K562 (cell line): ENCODE data around the gene SCAPER. TPM values are rescaled to one million over a fixed set of nuclear protein-coding genes. Genes with fewer than 3 reads are reported as not detected.

ENCODE experiments used
- ATAC-seq: fragments of 200-7000 bp; cut with Tn5 transposase; 3 replicates; pipeline ENCODE4 v1.9.1; 2020; ENCODE audit warnings: moderate library complexity
- BruUV-seq: library from RNA; stranded (reverse); fragments of 400-500 nt; replicated peaks from 2 replicates; lab custom pipeline; 2021; lab: Mats Ljungman, UMichigan
- CTCF ChIA-PET: fragments of 300-600 bp; formaldehyde crosslinking; extraction: SDS; loops from one replicate; lab custom pipeline; 2021; ENCODE audit warnings: low intra/inter-chr PET ratio; lab: Yijun Ruan, JAX
- POLR2A ChIA-PET: fragments of 300-600, 350-650 bp; sonication (Branson Sonifier 250); formaldehyde crosslinking; extraction: SDS; loops from one replicate; lab custom pipeline; 2021; ENCODE audit warnings: antibody characterized with exemption, inconsistent platforms; lab: Yijun Ruan, JAX
- DNase-seq, 4 experiments: peaks; one replicate each; pipeline versions ENCODE4 v3.0.0 to v3.0.0-alpha.2; 2011 to 2018; ENCODE audit warnings: low spot score in 3 of 4, mixed read lengths in 3 of 4; ENCODE audit errors: extremely low read depth in 1 of 4
- FAIRE-seq: peaks from 2 replicates; lab custom pipeline; 2011; peaks lifted over from hg19 to GRCh38; lab: Jason Lieb, UNC
- H2AFZ ChIP-seq: 2 replicates; pipeline ENCODE4 v1.6.0; 2011; ENCODE audit warnings: low read depth, low read length, control low read depth, inconsistent platforms
- H3K27ac ChIP-seq: fragments of 200-600 bp; 3 replicates; pipeline ENCODE4 v1.8.0; 2011; ENCODE audit warnings: low read depth, mild to moderate bottlenecking, control low read depth, inconsistent platforms, low read length, moderate library complexity, mixed read lengths; ENCODE audit errors: extremely low read depth
- H3K27me3 ChIP-seq, 2 experiments: fragments of 300-600 bp in 1 of 2; 2 replicates in 1 of 2; 3 replicates in 1 of 2; pipeline versions ENCODE4 v1.6.0 to v1.8.0; 2011; ENCODE audit warnings: inconsistent platforms in 2 of 2, low read length in 2 of 2, mild to moderate bottlenecking in 1 of 2, mixed read lengths in 1 of 2, moderate library complexity in 1 of 2; ENCODE audit not compliant: control insufficient read depth in 2 of 2, insufficient read depth in 2 of 2
- H3K36me3 ChIP-seq: fragments of 300-600 bp; 3 replicates; pipeline ENCODE4 v1.8.0; 2011; ENCODE audit warnings: mild to moderate bottlenecking, low read length, inconsistent platforms; ENCODE audit not compliant: control insufficient read depth, insufficient read depth
- H3K4me1 ChIP-seq, 2 experiments: fragments of 200-600 bp in 1 of 2; replicated peaks in 1 of 2; 2 replicates in 1 of 2; 3 replicates in 1 of 2; pipeline versions ENCODE4 v1.5.1 to v1.8.0; 2011; ENCODE audit warnings: inconsistent platforms in 2 of 2, low read length in 2 of 2, mild to moderate bottlenecking in 1 of 2, mixed read lengths in 1 of 2, moderate library complexity in 1 of 2; ENCODE audit not compliant: control insufficient read depth in 2 of 2, insufficient read depth in 2 of 2
- H3K4me2 ChIP-seq: 2 replicates; pipeline ENCODE4 v1.6.1; 2011; ENCODE audit warnings: low read length, control low read depth, inconsistent platforms, mixed read lengths; ENCODE audit not compliant: insufficient read depth
- H3K4me3 ChIP-seq: fragments of 200-600 bp; sonication (generic), shearing (Covaris generic); 2 replicates; pipeline ENCODE4 v1.5.1; 2016; ENCODE audit warnings: control low read depth, inconsistent platforms
- H3K79me2 ChIP-seq: fragments of 200-600 bp; 3 replicates; pipeline ENCODE4 v1.8.0; 2011; ENCODE audit warnings: low read length, inconsistent platforms; ENCODE audit not compliant: control insufficient read depth, insufficient read depth
- H3K9ac ChIP-seq, 2 experiments: 2 replicates each; pipeline versions ENCODE4 v1.6.0 to v1.6.1; 2011; ENCODE audit warnings: low read depth in 2 of 2, low read length in 2 of 2, control low read depth in 1 of 2, inconsistent platforms in 1 of 2, mild to moderate bottlenecking in 1 of 2, mixed read lengths in 1 of 2; ENCODE audit not compliant: insufficient read depth in 1 of 2
- H3K9me1 ChIP-seq: one replicate; pipeline ENCODE4 v1.6.0; 2011; ENCODE audit warnings: inconsistent platforms, mild to moderate bottlenecking, low read length, moderate library complexity; ENCODE audit not compliant: control insufficient read depth, insufficient read depth
- H3K9me3 ChIP-seq: replicated peaks from 2 replicates; pipeline ENCODE4 v1.5.1; 2011; ENCODE audit warnings: low read depth, low read length, inconsistent platforms; ENCODE audit not compliant: control insufficient read depth, insufficient read depth
- H4K20me1 ChIP-seq: replicated peaks from 2 replicates; pipeline ENCODE4 v1.6.1; 2011; ENCODE audit warnings: low read length, inconsistent platforms, mixed read lengths; ENCODE audit not compliant: control insufficient read depth, insufficient read depth
- BRCA1 ChIP-seq, 2 experiments: fragments of 450-650 bp in 1 of 2; sonication (generic) in 1 of 2; formaldehyde crosslinking in 1 of 2; IDR thresholded peaks; 2 replicates each; pipeline versions ENCODE4 v1.5.0 to v1.6.1; 2017 to 2020; ENCODE audit warnings: mild to moderate bottlenecking in 1 of 2, missing genetic modification reagents in 1 of 2
- EWSR1 ChIP-seq: fragments of 450-650 bp; IDR thresholded peaks from 2 replicates; pipeline ENCODE4 v1.6.1; 2018; ENCODE audit warnings: borderline replicate concordance, mild to moderate bottlenecking, low read depth, moderate library complexity; ENCODE audit not compliant: partially characterized antibody
- NFRKB ChIP-seq: fragments of 450-650 bp; IDR thresholded peaks from 2 replicates; pipeline ENCODE4 v1.6.1; 2016; ENCODE audit warnings: low read depth
- PTTG1 ChIP-seq: fragments of 450-650 bp; IDR thresholded peaks from 2 replicates; pipeline ENCODE4 v1.6.1; 2016; ENCODE audit warnings: low read depth, mild to moderate bottlenecking, missing genetic modification characterization, missing compliant biosample characterization
- REST ChIP-seq, 2 experiments: fragments of 450-650 bp; formaldehyde crosslinking in 1 of 2; IDR thresholded peaks; 2 replicates each; pipeline versions ENCODE4 v1.4.0 to v1.6.1; 2014 to 2020; ENCODE audit warnings: mild to moderate bottlenecking in 2 of 2, borderline replicate concordance in 1 of 2, low read depth in 1 of 2
- USF1 ChIP-seq: sonication (generic); formaldehyde crosslinking; IDR thresholded peaks from 2 replicates; pipeline ENCODE4 v1.9.0; 2022; ENCODE audit warnings: mild to moderate bottlenecking, missing genetic modification reagents
- ZBTB34 ChIP-seq: fragments of 250-450 bp; sonication (Bioruptor Pico); IDR thresholded peaks from 2 replicates; pipeline ENCODE4 v1.8.0; 2021; ENCODE audit warnings: mild to moderate bottlenecking, moderate library complexity
- ZNF24 ChIP-seq: fragments of 450-650 bp; IDR thresholded peaks from 2 replicates; pipeline ENCODE4 v1.6.1; 2016
- WGBS: fragments of 100-300 bp; shearing (Covaris generic); methylation state at CpG from one replicate; pipeline ENCODE4 v1.1.6; 2016; ENCODE audit warnings: low coverage, mixed read lengths; ENCODE audit not compliant: insufficient coverage; ENCODE audit errors: missing lambda C conversion rate; 5-methylcytosine and 5-hydroxymethylcytosine counted together
- in situ Hi-C: fragments of 300-500 bp; cut with MboI; formaldehyde crosslinking; loops from 4 replicates; pipeline ENCODE4 v1.15.0; 2018; ENCODE audit warnings: inconsistent platforms, mixed read lengths
- intact Hi-C: fragments of 100-400 bp; cut with micrococcal nuclease; formaldehyde crosslinking; loops from 2 replicates; pipeline ENCODE4 v1.14.2; 2022
- polyA plus RNA-seq, 8 experiments: library from polyadenylated mRNA; depleted of rRNA in 4 of 8; stranded (reverse) in 5 of 8; unstranded in 3 of 8; fragments of >200 nt; fragmentation: Nextera tagmentation in 2 of 8; fragmentation: Illumina TruSeq in 1 of 8; extraction: Ambion mirVana in 2 of 8; extraction: Trizol in 1 of 8; gene quantifications; 2 replicates each; pipeline versions ENCODE4 v1.2.1 to v1.2.3, GENCODE V29; 2011 to 2014; ENCODE audit warnings: inconsistent platforms in 1 of 8, missing spikeins in 1 of 8
- total RNA-seq, 7 experiments: library from RNA; depleted of rRNA in 6 of 7; stranded (reverse); fragments of >200 nt in 6 of 7; fragmentation: Illumina TruSeq in 2 of 7; extraction: Trizol in 2 of 7; gene quantifications; 2 replicates each; pipeline versions ENCODE4 v1.2.1 to v1.2.3, GENCODE V29; 2011 to 2021; ENCODE audit warnings: low replicate concordance in 1 of 7

SCAPER gene
- total and polyA plus RNA-seq, 9 of the 15 experiments (the other 6 are each of a cell fraction or from before 2014, with no cell fraction given): 1.3 to 5.7 (median 3.2) TPM

- intact Hi-C loops: no loop called here
- CTCF ChIA-PET: interaction anchor here (0.5 to 1.6 kb wide), 5 partner anchors 24 to 784 kb away, joined by 3 to 4 read pairs (median 3); no protein-coding TSS in a partner anchor
- FAIRE-seq: peak; percentile 75
- TF ChIP-seq EWSR1: no peak
- TF ChIP-seq REST (IDR thresholded peaks at IDR 0.05; ENCODE audit: borderline replicate concordance): peak; percentile 17; the same call in 1 of the 2 replicates
- no peak for TF ChIP-seq REST (CRISPR knock-in tag; IDR thresholded peaks at IDR 0.05; ENCODE audit: low read depth)
- TF ChIP-seq BRCA1 (IDR thresholded peaks at IDR 0.05): no peak
- no peak for TF ChIP-seq BRCA1 (CRISPR knock-in tag; IDR thresholded peaks at IDR 0.05)
- no peak for TF ChIP-seq NFRKB
- no peak for TF ChIP-seq ZNF24
- TF ChIP-seq PTTG1 (tag): no peak
- no peak for TF ChIP-seq ZBTB34 (CRISPR knock-in tag)
- no peak for TF ChIP-seq USF1 (CRISPR knock-in tag)
Measured at GRCh38 chr15:76840830-76841460, 64.2 kb downstream of the SCAPER start.

More at GRCh38 chr15:76840830-76841460, 64.2 kb downstream of the SCAPER start:
- Histone ChIP-seq H3K27ac (no peak overlapping the region), H2AFZ (no peak overlapping the region), H3K9me3 (no peaks in the 10 kb centered on the region), H3K36me3 (no peaks in the 10 kb centered on the region), H3K4me2 (no peak overlapping the region), H3K4me1 (no peaks in the 10 kb centered on the region), H4K20me1 (no peaks in the 10 kb centered on the region), H3K9me1 (no peaks in the 10 kb centered on the region), H3K79me2 (no peaks in the 10 kb centered on the region), H3K9ac (no peak overlapping the region), H3K27me3 (no peaks in the 10 kb centered on the region), H3K4me3 (no peak overlapping the region)
- in situ Hi-C loops: no loop called here
- POLR2A ChIA-PET: interaction anchor here (0.6 kb wide), 1 partner anchor 104 kb away, joined by 3 read pairs; no protein-coding TSS in a partner anchor
- WGBS: 26% methylated on average over 5 of the region's 5 CpGs
- ATAC-seq (peak; percentile 46; the same call in 1 of the 3 replicates), DNase-seq (peak in 2 of 4 experiments; percentile 8 to 16)
- no TSS peak for BruUV-seq
